GM19043 (cell line): Measurements from ENCODE around the gene MAP4K4.
"Not testable (repeated sequence)": the region's sequence is repeated elsewhere in the genome, so short reads cannot be mapped to it uniquely, and the experiment has no call there.

ENCODE experiments used
- ATAC-seq: cut with Tn5 transposase; IDR thresholded peaks from one replicate; pipeline ENCODE4 v1.9.1; 2021; ENCODE audit warnings: low read depth; ENCODE audit not compliant: unreplicated experiment

Gene MAP4K4

DNA sequence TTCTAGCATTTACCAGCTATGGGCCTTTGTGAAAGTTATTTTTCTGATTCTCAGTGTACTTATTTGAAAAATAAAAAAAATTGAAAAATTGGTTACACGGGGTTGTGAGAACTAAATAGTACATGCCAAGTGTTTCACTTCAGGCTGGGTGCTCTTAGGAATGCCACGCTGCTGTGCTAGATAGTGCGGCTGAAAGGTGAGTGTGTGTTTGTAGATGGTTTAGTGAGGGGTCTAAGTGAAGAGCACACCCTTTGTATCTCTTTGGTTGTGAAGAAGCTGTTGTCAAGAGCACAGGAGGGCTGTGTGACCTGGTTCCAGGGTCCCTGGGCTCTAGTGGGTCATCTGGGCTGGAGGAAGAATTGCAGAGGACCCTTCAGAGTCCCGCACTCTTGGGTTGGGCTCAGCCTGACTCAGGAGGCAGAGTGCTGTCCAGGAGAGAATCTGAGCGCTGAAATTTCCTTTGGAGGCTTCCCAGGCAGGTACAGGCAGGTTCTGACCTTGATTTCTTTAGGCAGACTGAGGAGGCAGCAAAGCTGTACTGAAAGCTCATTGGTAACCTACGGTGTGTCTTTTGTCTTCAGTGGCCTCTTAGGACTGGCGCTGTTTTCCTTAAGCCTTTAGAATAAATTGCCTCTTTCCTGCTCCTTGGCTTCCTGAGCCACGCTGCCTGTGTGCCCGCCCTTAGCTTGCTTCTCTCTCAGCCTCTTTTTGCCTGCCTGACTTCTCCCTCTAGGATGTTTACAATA, 44.4 kb downstream of the MAP4K4 start:
- ATAC-seq, result no peak

- no peak for ATAC-seq
Measured at GRCh38 chr2:101742547-101742946, 45.0 kb downstream of the MAP4K4 start.

GRCh38 chr2:101743288-101743687, 45.8 kb downstream of the MAP4K4 start:
- ATAC-seq, result no peak

DNA sequence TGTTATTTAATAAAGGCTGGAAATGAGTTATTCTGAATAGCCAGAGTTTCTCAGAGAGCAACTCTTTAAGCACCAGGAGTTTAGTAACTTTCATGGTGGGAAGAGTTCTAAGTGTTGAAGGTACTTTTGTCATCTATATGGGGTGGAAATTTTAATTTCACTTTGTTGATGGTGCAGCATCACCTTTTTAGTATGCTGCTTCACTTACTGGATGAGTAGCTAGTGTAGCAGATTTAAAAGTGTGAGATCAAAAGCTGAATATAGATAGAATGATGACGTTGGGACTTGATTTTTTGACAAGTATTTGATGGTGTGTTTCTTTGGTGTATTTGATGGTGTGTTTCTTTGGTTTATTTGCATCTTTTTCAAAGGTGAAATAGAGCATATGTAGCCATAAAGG, 47.3 kb downstream of the MAP4K4 start:
- ATAC-seq, result no peak

GRCh38 chr2:101745711-101746694, 48.5 kb downstream of the MAP4K4 start:
- no peak for ATAC-seq

DNA sequence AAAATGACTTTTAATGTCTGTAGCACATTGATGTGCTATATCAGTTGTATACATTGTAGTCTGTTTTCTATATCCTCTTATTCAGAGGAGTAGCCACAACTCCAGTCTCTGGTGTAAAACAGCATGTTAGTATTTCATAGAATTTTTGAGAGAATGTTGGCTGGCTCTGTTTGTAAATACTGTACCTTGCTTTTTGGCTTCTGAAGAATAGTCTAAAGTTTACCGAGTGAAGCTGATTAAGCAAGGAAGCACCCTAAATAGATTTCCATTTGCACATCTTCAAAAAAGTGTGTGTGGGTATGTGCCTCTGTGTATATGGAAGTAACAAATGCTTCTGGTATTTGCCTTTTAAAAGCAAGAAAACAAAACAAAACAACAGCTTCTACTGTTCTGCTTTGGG, 50.5 kb downstream of the MAP4K4 start:
- no peak for ATAC-seq

DNA sequence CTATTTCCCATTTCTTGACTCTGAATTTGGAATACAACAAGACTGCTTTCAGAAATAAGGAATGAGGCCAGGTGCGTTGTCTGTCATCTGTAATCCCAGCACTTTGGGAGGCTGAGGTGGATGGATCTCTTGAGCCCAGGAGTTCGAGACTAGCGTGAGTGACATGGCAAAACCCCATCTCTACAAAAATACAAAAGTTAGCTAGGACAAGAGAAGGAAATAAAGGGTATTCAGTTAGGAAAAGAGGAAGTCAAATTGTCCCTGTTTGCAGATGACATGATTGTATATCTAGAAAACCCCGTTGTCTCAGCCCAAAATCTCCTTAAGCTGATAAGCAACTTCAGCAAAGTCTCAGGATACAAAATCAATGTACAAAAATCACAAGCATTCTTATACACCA, 51.0 kb downstream of the MAP4K4 start:
- ATAC-seq, result not testable (repeated sequence)

- no peak for ATAC-seq
Measured at GRCh38 chr2:101750688-101751087, 53.2 kb downstream of the MAP4K4 start.

DNA sequence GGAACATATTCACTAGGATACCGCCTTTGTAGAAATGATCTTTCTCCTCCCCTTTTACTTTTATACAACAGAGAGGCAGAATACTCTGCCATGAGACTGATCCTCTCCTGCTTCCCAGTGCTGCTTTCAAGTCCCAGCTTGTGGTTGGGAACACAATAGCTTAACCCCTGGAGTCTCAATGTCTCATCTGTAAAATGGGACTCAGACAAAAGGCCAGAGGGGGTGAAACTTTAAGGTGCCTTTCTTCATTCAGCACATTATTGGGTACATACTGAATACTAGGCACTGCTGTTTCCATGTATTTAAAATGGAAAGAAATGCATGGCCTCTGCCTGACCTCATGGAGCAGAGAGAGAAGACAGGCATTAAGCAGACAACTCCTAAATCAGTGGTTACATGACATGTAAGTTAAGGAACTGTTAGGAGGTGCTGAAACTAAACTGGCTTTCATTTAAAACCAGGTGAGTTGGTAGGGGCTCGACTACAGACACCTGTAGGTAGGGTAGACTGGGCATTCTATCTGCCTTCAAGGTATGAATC, 53.8 kb downstream of the MAP4K4 start:
- no peak for ATAC-seq

DNA sequence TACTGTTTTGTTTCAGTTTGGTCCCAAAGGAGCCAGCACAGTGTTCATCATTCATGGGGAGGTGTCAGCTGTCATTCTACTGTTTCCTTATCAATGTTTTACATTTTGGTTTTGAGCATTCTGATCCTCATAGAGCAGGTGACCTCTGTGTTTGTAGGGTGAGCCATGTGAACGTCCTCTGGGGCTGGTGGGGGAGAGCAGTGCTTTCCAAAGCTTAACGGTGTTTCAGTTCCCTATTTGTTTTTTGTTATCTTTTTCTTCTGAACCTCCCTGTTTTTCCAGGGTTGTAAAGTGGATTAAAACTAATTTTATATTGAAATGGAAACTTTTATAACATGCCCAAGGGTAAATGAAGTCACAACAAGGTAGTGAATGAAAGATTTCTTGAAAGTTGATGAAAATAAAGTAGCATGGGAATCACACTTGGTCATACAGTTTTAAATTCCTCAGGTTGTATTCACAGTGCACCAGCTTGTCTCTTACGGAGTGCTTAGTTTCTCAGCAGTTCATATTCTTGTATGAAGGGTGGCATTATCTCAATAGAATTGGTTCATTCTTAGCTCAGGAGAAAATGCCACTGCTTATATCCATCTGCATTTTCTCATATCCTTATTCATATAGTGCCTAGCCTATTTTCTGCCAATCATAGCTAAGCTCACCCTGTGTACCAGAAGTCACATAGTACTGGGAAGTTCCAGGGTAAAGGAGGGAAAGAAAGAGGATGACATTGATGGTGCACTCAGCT, 54.5 kb downstream of the MAP4K4 start:
- peak; percentile 71 for ATAC-seq

GRCh38 chr2:101752716-101753616, 55.5 kb downstream of the MAP4K4 start:
- ATAC-seq, result no peak

- ATAC-seq, result no peak
Measured at GRCh38 chr2:101753720-101754490, 56.4 kb downstream of the MAP4K4 start.

- no peak for ATAC-seq
Measured at GRCh38 chr2:101754618-101755017, 57.1 kb downstream of the MAP4K4 start.

DNA sequence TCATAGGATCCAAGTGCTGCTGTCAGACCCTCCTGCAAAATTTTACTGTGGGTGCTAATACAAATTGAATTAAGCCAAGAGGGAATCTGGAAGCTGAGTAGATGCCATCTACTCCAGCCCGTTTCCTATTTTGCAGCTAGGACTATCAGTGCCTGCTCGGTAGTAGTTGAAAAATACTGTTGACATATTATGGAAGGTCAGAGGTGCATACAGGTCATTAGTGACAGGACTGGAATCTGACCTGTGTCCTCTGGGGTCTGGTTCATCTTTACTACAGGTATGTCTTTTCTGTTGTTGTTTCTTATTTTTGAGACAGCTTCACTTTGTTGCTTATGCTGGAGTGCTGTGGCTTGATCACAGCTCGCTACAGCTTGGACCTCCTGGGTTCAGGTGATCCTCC, 58.8 kb downstream of the MAP4K4 start:
- no peak for ATAC-seq

DNA sequence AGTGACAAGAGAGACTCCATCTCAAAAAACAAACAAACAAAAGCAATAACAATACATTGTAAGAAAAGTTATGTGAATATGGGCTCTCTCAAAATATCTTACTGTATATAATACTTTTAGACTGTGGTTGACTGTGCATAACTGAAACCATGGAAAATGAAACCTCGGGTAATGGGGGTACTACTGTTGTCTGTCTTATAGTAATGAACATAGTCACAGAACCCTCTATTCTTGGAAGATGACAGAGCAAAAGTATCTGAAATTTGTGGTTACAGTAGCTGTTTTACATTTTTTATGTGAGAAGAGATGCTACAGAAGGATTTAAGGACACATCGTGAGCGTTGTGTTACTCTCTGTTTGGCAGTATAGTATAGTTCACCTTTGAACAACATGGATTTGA, 60.5 kb downstream of the MAP4K4 start:
- ATAC-seq, result no peak

DNA sequence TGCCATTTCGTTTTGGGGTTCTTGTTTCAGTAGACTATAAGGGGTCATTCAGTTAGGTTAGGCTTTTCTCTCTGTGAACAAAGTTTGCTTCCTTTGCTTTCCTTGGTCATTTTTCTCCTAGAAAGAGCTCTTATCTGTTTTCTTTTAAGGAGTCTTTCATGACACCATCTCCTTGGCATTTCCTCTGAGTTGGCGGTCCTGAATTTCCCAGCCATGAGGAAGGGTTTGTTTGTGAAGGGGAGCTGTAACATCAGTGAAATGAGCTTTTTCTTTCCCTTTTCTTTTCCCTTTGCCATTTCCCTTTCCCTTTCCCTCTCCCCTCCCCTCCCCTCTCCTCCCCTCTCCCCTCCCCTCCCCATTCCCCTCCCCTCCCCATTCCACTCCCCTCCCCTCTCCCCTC, 61.7 kb downstream of the MAP4K4 start:
- no peak for ATAC-seq

DNA sequence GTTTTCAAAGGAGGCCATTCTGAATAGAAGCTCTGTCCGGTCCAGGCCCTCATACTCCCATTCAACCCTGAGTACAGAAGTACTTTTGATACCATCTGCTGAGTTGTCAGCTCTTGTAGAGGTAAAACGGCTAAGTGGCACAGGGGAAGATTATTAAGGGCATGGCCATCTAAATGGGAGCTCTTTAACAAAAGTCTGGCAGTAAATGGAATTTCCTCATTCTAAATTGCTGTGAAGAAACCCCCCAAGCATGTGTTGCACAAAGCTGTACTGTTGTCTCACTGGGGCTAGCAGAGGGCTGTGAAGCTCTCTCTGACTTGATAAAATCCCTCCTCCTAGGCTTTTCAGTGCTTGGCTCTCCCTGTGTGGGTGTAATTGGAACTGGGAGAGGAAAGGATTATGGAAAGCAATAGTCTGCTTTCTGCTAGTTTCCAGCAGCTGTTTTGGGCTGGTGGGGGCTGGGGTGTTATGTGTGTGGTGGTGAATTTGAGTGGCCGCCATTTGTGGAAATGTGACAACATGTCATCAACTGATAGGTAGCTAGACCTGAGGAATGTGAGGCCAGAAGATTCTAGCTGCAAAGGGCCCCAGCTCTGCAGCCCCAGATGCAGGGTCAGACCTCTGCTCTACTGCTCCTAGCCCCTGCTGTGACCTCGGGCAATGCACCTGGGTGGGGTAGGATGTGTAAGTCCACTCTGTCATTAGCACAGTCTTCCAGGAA, 65.1 kb downstream of the MAP4K4 start:
- ATAC-seq, result no peak
